NCI-H2227 treated with DMSO at 0.1 percent for 48 hours (cell line): ENCODE data around the gene SYTL5.

ENCODE experiments used
- DNase-seq: peaks from one replicate; lab custom pipeline; 2025; lab: John Stamatoyannopoulos, UW

SYTL5 gene

DNA sequence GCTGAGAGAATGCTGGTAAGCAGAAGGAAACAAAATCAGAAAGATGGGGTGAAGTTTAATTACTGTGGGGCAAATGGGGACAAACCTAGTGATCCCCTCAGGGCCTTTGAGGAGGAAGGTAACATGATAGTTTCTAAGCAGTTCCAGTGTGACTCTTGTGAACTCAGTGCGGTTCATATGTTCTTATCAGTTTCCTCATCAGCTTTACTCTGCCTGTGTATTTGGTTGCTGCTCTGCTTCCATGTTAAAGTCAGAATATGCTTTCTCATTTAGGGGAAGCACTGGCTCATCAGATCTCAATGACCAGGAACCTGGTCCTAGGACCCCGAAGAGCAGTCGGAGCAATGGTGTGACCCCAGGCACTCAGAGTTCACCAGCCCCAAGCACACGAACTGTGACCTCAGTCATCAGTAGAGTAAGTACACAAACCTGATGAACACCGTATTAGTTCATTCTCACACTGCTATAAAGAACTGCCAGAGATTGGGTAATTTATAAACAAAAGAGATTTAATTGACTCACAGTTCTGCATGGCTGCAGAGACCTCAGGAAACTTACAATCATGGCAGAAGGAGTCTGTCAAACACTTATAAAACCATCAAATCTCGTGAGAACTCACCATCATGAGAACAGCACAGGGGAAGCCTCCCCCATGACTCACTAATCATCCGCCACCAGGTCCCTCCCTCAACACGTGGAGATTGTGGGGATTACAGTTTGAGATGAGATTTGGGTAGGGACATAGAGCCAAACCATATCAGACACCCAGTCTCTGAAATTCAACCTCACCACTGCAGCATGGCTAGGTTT, 83.0 kb downstream of the SYTL5 start:
- no peak for DNase-seq

DNA sequence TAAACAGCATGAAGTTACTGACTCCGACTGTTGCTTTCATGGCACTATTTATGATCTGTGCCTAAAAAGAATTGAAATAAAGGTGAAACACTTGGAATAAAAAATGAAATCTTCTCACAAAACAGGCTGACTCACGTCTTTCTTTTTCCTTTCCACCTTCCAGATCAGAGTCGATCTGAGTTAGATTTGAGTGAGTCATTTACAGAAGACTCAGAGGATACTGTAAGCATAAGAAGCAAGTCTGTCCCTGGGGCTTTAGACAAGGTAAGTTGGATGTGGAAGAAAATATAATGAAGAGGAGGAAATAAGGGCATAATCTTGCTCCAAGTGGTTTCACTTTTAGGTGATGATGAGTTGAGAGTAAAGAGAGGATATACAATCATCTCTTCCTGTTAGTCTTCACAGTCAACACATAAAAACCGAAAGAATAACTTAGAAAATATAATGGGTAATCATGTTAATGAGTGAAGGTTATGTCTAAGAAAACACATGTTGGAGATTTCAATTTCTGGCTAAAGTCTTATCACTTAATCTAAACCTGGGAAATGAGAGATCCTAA, 89.7 kb downstream of the SYTL5 start:
- no peak for DNase-seq

DNA sequence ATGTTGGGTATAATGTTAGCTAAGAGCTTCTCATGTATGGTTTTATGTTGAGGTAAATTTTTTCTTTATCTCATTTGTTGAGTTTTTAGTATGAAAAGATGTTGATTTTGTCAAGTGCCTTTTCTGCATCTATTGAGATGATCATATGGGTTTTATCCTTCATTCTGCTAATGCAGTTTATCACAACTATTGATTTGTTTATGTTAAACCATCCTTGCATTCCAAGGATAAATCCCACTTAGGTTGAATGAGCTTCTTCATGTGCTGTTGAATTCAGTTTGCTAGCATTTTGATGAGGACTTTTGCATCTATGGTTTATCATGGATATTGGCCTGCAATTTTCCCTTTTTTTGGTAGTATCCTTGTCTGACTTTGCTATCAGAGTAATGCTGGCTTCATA, 93.3 kb downstream of the SYTL5 start:
- no peak for DNase-seq

DNA sequence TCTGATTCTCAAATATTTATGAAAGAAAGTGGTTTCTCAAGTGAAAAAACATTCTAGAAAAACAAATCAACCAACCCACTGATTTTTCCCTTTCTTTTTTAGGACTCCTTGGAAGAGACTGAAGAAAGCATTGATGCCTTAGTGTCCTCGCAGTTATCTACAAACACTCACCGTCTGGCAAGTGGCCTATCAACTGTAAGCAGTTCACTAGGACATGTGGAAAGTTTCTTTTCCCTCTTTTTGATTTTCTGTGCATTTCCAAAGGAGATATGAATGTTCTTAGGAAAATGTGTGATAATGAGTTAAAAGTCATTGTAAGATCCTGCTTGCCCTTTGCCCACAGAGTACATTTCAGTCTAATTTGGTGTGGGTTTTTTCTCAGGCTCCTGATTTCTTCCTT, 95.9 kb downstream of the SYTL5 start:
- no peak for DNase-seq

DNA sequence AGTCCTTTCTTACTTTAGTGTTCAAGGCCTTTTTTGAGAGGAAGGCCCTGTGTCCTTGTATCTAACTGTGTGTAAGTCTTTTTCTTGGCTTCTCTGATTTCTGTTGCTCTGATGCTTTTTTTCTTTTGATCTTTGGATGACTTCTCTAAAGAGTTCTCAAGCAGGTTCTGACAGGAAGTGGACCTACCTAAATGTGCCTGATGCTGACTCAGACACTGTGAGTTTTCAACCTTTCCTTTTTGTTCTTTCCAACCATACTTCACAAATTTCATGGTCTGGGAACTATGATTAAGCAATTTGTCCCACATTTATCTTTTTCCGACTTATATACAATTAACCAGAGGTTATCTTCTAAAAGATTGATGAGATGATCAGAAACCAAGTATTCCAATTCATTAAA, 96.5 kb downstream of the SYTL5 start:
- DNase-seq, result no peak

DNA sequence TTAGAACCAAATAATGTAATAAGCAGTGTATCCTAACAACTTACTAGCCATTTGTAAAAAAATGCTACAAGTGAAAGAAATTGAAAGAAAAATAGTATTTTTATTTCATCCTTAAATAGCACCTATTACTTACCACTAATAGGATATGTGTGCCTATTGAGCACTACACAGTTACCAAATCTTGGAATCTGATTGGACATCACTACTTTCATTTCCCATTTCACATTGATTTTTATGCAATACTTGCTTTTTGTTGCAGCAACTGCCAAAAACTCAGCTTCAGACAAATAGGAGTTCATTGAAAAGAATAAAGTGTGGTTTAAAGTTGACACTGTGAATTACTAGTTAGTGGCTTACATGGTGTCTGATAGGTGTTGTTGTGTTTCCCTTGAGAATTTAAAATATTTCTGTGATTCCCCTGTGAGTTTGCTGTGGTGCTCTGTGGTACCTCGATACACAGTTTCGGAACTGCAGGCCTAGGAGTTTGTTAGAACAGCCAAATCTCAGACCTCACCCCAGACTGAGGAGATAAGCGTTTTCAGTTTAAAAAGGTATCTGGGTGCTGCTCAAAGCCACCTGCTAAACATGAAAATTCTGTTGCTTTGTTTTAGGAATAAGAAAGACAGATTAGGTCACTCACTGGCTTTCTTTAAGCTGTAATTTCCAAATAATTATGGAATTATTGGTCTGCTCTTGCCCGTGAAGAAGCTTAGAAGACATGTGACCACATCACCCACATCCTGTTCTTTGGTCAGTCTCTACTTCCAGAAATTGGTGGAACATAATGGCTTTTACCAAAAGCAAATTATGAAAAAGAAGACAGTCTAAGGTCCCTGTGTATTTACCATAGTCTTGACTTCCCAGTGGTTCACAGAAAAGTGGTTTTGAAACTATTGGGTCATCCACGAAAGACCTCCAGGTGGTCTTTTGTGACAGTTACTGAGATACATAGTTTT, 97.8 kb downstream of the SYTL5 start:
- no peak for DNase-seq

DNA sequence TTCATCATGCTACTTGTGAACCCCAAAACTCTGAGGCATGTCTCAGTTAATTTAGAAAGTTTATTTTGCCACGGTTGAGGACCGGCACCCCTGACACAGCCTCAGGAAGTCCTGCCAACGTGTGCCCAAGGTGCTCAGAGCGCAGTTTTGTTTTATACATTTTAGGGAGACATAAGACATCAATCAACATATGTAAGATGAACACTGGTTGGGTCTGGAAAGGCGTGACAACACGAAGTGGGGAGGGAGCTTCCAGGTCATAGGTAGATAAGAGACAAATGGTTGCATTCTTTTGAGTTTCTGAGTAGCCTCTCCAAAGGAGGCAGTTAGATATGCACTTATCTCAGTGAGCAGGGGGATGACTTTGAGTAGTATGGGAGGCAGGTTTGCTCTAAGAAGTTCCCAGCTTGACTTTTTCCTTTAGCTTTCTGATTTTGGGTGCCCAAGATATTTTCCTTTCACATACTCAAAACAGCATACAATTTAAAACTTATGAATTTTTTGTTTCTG, 98.9 kb downstream of the SYTL5 start:
- no peak for DNase-seq

DNA sequence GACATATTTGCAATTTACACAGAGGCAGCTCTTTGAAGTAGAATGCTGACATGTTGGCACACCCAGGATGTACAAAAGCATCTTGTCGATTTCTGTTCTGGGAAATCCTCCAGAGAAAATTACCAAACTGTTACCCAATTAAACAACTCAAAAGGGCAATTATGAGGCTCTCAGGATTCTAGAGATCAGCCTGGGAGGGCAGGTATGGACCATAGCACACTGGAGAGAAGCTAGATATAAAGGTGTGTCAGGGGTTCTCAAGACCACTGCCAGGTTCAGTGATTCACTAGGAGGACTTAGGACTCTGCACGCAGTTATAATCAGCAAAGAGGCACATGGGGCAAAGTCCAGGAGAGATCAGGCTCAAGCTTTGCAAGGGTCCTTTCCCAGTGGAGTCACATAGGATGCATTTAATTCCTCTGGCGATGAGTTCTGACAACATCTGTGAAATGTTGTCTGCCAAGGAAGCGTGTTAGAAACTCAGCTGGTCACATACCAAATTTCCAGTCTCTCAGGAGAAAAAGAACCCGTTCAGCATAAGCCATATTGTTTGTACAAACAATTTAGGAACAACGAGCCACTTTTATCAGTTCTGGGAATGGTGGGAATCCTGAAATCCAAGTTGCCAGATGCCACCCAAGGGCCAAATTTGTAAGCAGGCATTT, 100.8 kb downstream of the SYTL5 start:
- no peak for DNase-seq

DNA sequence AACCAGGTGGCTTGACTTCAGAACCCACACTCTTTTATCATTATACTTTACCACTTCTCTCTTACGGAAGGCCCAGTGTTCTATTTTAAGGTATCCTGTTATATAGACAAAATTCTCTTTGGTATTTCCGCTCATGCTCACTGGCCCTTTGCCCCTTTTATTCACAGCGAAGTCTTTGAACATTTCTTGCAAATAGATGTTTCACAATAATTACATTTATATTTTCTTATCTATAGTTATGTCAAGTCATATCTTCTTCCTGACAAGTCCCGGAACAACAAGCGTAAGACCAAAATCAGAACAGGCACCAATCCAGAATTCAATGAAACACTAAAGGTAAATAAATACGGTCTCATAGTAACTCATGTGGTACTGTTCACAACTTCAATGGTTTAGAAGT, 102.0 kb downstream of the SYTL5 start:
- DNase-seq, result no peak

DNA sequence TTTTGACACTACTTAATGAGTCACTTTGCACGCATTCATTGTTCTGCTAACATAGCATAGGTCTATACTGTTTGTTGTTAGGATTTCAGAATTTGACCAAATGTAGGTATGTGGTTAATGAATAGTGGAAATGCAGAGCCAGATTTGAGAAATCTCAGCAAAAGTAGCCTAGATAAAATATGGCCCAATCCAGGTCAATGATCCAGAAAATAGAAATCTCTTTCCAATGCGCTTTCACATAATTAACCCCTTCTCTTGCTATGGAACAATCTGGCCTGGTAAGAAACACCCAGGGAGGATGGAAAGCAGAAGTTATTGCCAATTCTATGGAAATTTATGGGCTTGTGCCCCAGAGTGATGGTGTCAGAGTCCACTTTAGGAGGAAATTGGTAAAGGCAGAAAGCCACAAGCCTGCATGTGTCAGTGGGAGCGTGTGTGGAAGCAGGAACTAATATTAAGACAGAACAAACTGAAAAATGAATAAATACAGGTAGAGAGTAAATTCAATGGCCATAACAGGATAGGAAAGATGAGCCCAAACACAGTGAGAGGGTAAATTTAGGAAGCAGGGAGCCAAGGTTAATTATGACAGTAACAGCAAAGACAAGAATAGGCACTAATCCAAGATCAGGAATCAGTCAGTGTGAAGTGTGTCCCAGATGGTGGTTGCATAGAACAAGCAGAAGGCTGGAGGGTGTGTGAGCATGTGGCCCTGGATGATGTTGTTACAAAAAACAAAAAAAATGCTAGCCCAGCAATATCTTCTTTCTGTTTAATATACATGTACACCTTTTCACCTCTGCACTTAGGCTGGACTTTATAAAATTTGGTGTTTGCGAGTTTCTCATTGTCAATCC, 102.9 kb downstream of the SYTL5 start:
- DNase-seq, result no peak

DNA sequence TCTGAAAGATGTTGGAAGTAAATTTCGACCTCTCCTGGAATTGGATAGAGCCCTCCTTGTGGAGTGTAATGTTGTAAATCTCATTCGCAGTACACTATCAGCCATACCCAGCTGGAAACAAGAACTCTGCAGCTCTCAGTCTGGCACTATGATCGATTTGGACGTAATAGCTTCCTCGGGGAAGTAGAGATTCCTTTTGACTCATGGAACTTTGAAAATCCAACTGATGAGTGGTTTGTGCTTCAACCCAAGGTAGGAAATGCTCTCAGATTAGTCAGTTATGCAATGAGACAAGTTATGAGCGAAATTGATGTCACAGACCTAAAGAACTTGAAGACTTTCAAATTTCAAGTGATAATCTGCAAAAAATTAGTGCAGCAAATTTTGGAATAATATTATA, 103.9 kb downstream of the SYTL5 start:
- DNase-seq, result no peak

DNA sequence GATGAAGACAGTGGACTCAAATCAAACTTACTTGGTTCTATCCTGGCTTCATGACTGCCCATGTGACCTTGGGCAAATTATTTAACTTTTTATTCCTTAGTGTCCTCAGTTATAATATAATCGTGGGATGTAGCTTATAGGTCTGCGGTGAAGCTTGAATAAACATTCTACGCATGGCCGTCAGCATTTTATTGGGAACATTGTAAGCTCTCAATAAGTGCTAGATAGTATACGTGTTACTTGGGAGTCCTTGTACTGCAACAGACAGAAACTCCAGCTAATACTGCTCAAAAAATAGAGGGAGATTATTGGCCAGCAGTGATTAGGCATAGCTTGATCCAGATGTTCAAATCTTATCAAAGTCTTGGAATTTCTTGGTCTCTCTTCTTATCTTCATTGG, 104.8 kb downstream of the SYTL5 start:
- no peak for DNase-seq

DNA sequence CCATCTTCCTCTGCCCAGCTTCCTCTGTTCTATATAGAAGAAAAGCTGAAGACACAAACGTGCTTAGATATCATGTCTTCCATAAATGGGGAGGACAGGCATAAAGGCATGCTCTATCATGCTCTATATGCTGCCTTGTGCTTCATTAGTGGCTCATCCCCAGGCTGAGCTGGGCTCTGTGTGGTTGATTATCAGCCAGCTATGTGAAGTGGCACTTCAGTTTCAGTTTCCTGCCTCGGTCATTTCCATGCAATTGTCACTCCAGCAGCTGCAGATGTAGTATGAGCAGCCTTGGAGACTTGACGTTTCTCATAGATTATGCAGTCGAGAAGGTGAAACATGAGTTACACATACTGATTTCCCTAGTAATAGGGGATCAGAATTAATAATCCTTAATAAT, 106.2 kb downstream of the SYTL5 start:
- no peak for DNase-seq

DNA sequence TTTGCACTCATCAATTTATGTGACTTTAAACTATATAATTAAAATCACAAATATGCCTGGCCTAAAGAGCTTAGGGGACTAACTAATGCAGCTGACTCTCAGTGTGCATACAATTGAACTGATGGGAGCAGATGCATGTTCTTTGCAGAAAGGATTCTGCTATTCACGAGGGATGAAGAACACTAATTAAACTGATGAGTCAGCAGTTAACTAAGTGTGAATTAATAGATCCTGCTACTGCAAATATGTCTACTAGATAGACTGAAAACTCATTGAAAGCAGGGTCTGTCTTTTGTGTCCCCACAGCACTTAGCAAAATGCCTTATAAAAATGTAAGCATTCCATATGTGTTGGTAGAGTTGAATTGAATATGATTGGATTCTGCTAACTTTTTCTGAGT, 110.4 kb downstream of the SYTL5 start:
- no peak for DNase-seq

DNA sequence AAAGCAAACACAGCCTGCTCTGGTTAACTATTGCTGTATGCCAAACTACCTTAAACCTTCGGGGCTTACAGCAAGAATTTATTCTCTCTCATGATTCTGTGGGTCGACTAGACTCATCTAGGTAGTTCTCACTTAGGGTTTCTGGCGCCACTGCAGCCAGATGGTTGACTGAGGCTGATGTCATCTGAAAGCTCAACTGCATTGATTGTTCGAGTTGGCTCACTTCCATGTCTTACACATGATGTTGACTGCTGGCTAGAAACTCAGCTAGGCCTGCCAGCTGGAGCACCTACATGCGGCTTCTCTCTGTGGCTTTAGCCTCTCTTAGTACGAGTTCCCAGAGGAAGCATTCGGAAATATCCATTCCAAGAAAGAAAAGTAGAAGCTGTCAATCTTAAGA, 111.1 kb downstream of the SYTL5 start:
- DNase-seq, result no peak

DNA sequence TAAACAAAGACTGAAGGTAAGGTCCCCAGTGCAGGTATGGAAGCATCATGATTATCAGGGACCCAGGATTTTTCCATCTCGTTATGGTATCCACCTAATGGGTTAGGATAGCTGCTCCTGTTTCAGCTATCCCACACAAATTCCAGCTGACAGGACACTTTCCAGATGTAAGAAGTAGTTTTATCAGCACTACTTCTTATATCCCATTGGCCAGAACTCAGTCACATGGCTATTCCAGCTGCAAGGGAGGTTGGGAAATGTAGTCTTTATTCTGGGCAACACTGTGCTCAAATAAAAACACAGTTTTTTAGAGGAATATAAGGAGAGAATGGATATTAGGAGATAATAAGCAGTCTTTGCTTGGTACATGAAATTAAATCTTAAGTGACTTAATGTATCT, 117.6 kb downstream of the SYTL5 start:
- DNase-seq, result no peak

DNA sequence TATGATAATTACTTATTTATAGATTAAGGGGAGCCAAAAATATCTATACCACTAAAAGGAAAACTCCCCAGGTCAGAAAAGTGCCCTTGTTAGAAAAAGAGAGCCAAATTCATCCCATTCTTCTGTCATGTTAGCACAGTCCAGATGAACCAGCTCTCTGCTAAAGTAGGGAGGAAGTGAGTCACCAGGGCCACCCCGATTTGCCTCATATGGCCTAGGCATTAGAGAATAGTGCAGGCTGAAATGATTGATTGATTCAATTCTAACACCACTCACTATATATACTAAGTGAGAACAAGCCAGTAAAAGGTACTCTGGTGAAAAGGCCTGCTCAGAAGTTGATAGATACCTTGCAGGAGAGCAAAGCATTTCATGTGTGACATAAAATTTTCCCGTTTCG, 119.8 kb downstream of the SYTL5 start:
- DNase-seq, result no peak

DNA sequence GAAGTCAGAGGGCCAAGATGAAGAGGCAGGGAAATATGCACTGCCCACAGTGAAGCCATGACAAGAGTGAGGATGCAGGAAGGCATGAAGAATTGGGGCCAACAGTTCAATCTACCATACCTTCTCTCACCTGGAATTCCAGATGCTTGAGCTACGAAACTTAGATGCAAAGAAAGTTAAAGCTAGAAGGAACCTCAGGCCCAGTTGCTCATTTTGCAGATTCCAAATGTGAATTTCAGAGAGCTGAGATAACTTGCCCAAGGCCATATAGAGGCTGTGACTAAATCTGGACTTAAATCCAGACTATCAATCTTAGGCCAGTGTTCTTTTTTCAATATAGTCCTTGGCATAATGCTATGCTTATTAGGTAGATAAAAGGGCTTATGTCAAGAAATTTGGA, 121.6 kb downstream of the SYTL5 start:
- DNase-seq, result no peak

DNA sequence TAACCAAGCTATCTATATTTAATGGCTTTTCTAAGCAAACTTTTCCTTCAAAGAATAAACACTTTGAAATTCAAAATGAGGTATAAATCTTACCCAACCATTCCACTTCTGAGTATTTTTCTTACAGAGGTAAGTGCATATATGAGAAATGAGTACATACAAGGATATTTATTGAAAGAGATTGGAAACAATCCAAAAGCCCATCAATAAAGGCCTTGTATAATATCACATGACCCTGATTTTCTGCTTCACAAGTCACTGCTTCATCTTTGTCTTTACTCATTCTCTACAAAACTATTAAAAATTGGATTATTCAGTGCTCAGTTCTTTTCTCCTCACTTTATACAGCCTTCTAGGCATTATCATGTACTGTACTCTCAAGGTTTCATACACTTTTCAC, 123.0 kb downstream of the SYTL5 start:
- no peak for DNase-seq

DNA sequence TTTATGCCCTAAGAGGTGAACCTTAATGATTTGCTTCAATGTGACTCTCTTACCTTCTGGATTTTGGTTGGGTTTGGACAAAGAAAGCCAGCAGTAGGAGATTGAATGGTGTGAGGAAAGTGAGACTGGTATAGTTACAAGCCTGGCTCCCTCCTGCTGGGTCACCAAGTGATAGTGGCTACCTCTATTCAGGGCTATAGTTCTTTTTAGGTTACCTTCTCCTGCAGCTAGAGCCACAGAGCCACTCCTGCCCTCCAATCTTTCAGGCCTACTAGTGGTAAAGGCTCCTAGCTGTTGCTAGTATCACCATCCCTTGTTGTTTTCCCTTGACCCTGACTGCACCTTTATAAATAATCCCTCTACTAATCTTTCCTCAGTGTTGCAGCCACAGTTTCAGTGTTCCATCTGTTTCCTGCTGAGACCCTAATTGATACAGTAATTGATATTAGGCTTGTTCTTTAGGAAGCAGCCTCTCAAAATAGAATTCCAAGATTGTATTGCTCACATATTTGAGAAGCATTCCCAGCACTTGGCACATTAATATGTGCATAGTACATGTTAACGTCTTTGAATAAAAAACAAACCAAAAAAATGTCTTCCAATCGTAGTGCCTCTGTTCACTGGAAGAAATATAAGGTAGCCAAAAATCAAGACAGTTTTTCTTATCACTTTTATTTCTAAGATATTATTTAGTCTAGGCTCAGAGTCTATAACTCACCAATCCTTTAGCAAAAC, 132.0 kb downstream of the SYTL5 start:
- DNase-seq, result no peak

DNA sequence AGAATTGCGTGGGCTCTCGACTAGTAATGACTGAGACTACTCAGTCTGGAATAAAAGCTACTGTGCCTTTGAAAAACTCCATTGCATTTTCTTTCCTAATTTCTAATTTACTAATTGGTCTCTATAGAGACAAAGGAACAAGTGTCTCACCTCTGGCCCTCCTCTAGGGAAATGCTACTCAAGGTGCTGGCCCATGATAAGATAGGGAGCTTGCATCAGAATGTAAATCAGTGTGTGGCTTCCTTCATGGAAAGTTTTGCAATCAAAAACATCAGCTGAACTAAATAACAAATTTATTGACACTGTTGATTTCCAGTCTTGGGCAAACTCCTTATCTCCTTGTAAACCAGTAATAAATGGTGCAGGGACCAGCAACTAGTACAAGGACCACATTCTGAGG, 132.5 kb downstream of the SYTL5 start:
- no peak for DNase-seq
